Caco-2 (cell line): ENCODE measurements around the gene MED9. TPM values are rescaled to one million over a fixed set of nuclear protein-coding genes. Genes with fewer than 3 reads are reported as not detected.

ENCODE experiments used
- BruUV-seq: library from RNA; stranded (reverse); fragments of 400-500 nt; replicated peaks from 2 replicates; lab custom pipeline; 2021; lab: Mats Ljungman, UMichigan
- CTCF ChIA-PET: fragments of 300-600 bp; sonication (Branson Sonifier 250); formaldehyde crosslinking; loops from one replicate; lab custom pipeline; 2022; ENCODE audit warnings: antibody characterized with exemption; lab: Charles Lee
- POLR2A ChIA-PET: fragments of 300-600 bp; sonication (Branson Sonifier 250); formaldehyde crosslinking; loops from one replicate; lab custom pipeline; 2022; ENCODE audit warnings: antibody characterized with exemption; lab: Charles Lee
- DNase-seq, 2 experiments: peaks; one replicate each; pipeline versions ENCODE4 v3.0.0 to v3.0.0-alpha.2; 2020 to 2022
- H3K27me3 ChIP-seq: replicated peaks from 2 replicates; pipeline ENCODE4 v1.6.0; 2011; ENCODE audit warnings: low read length; ENCODE audit not compliant: control insufficient read depth, insufficient read depth
- H3K36me3 ChIP-seq: 2 replicates; pipeline ENCODE4 v1.5.1; 2011; ENCODE audit warnings: low read length; ENCODE audit not compliant: control insufficient read depth, insufficient read depth
- H3K4me1 ChIP-seq: fragments of 250-450 bp; sonication (Bioruptor Pico); 2 replicates; pipeline ENCODE4 v1.5.1; 2020; ENCODE audit warnings: mild to moderate bottlenecking
- H3K4me3 ChIP-seq: 2 replicates; pipeline ENCODE4 v1.5.1; 2011; ENCODE audit warnings: low read depth, mild to moderate bottlenecking, control low read depth, low read length
- H3K9me3 ChIP-seq: fragments of 250-450 bp; sonication (Bioruptor Pico); 2 replicates; pipeline ENCODE4 v1.5.1; 2020; ENCODE audit warnings: mild to moderate bottlenecking, moderate library complexity
- H3K27ac Mint-ChIP-seq: one replicate; pipeline ENCODE4 v1.8.0; 2022; ENCODE audit warnings: mixed read lengths; ENCODE audit not compliant: unreplicated experiment
- H3K27me3 Mint-ChIP-seq: one replicate; pipeline ENCODE4 v1.8.0; 2022; ENCODE audit warnings: mixed read lengths; ENCODE audit not compliant: insufficient read depth, unreplicated experiment
- H3K36me3 Mint-ChIP-seq: one replicate; pipeline ENCODE4 v1.8.0; 2022; ENCODE audit warnings: mild to moderate bottlenecking, mixed read lengths; ENCODE audit not compliant: insufficient read depth, unreplicated experiment
- H3K4me1 Mint-ChIP-seq: one replicate; pipeline ENCODE4 v1.8.0; 2022; ENCODE audit warnings: low read depth, mixed read lengths; ENCODE audit not compliant: unreplicated experiment
- H3K4me3 Mint-ChIP-seq: one replicate; pipeline ENCODE4 v1.8.0; 2022; ENCODE audit warnings: mild to moderate bottlenecking, moderate library complexity, mixed read lengths; ENCODE audit not compliant: unreplicated experiment
- H3K9me3 Mint-ChIP-seq: one replicate; pipeline ENCODE4 v1.8.0; 2022; ENCODE audit warnings: mixed read lengths; ENCODE audit not compliant: unreplicated experiment
- intact Hi-C: fragments of 100-400 bp; cut with micrococcal nuclease; formaldehyde crosslinking; loops from one replicate; pipeline ENCODE4 v1.10.0; 2022; ENCODE audit not compliant: unreplicated experiment
- total RNA-seq: library from RNA; stranded (reverse); gene quantifications from 2 replicates; pipeline ENCODE4 v1.2.3, GENCODE V29; 2022
- TF ChIP-seq, protein P1 (sequence below), 2 experiments: fragments of 200-600 bp in 1 of 2; IDR thresholded peaks; 1 replicate in 1 of 2; 2 replicates in 1 of 2; pipeline versions ENCODE4 v1.5.1 to v1.8.0; 2011 to 2022; ENCODE audit warnings: antibody characterized with exemption in 1 of 2, control low read depth in 1 of 2, inconsistent platforms in 1 of 2, low read depth in 1 of 2, low read length in 1 of 2, mild to moderate bottlenecking in 1 of 2, moderate library complexity in 1 of 2; ENCODE audit not compliant: insufficient read depth in 1 of 2, severe bottlenecking in 1 of 2, unreplicated experiment in 1 of 2

Gene MED9
- total RNA-seq, 1 experiment from 2014 or later, result 24.9 TPM

DNA sequence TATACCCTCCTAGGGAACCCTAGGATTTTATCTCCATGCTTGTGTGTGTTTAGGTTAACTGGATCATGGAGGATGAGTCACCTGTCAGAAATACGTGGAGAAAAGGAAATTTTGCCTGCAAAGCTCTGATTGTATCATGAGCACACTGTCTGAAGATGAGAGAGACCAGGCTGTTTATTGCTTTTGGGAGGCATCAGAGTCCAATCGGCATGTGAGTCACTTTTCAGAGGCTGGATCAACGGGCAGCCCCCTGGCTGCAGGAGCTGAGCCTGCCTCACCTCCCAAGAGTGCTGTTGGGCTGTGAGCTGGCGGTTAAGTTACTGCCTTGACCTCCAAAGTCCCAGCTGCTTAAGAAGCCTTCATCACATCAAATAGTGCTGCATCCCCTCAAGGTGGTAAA lies 41.5 kb upstream of the MED9 start:
- intact Hi-C loops, result loop anchor here (2.0 kb wide), 1 partner anchor 49 kb away; no protein-coding TSS in a partner anchor
- no peak overlapping the region for H3K4me3 ChIP-seq
- peaks cover 38% of the 10 kb centered on the region for H3K4me1 Mint-ChIP-seq

DNA sequence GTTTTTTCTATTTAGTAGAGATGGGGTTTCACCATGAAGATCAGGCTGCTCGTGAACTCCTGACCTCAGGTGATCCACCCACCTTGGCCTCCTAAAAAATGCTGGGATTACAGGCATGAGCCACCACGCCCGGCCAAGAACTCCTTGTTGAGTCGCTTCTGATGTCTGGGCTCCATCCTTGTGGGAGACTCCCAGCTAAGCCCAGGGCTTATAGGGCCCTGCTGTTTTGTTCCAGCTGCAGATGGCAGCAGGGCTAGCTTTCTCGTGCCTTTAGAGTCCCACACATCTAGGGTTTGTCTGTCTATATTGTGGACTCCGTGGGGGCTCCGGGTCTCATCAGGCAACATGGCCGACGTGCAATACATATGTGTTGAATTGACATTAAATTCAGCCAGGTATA lies 39.3 kb upstream of the MED9 start:
- POLR2A ChIA-PET, result interaction anchor here (0.9 kb wide), 1 partner anchor 59 kb away, joined by 3 read pairs; the partner anchor contains the start of gene RASD1
- intact Hi-C loops, result no loop called here

More for the DNA sequence above, 41.5 kb upstream of the MED9 start:
- peak overlapping the region; percentile 87 for H3K27ac Mint-ChIP-seq
- Histone ChIP-seq H3K9me3 (no peaks in the 10 kb centered on the region), H3K36me3 (no peaks in the 10 kb centered on the region), H3K4me1 (peaks cover 59% of the 10 kb centered on the region), H3K27me3 (no peaks in the 10 kb centered on the region)
- TF ChIP-seq, protein P1, sequence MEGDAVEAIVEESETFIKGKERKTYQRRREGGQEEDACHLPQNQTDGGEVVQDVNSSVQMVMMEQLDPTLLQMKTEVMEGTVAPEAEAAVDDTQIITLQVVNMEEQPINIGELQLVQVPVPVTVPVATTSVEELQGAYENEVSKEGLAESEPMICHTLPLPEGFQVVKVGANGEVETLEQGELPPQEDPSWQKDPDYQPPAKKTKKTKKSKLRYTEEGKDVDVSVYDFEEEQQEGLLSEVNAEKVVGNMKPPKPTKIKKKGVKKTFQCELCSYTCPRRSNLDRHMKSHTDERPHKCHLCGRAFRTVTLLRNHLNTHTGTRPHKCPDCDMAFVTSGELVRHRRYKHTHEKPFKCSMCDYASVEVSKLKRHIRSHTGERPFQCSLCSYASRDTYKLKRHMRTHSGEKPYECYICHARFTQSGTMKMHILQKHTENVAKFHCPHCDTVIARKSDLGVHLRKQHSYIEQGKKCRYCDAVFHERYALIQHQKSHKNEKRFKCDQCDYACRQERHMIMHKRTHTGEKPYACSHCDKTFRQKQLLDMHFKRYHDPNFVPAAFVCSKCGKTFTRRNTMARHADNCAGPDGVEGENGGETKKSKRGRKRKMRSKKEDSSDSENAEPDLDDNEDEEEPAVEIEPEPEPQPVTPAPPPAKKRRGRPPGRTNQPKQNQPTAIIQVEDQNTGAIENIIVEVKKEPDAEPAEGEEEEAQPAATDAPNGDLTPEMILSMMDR (IDR thresholded peaks at IDR 0.05; ENCODE audit: insufficient read depth in 1 of 2, low read depth in 1 of 2, low read length in 1 of 2, severe bottlenecking in 1 of 2, unreplicated experiment in 1 of 2), result peak in 1 of 2 experiments; percentile 74
- no peaks in the 10 kb centered on the region for H3K27me3 Mint-ChIP-seq
- ChIA-PET CTCF (interaction anchor here (1.0 to 2.3 kb wide), 10 partner anchors 8 to 247 kb away, joined by 3 to 10 read pairs (median 4); partner anchors contain the start of gene RASD1), POLR2A (interaction anchor here (0.9 to 1.0 kb wide), 2 partner anchors 17 to 59 kb away, joined by 3 read pairs; no protein-coding TSS in a partner anchor)
- no peaks in the 10 kb centered on the region for H3K9me3 Mint-ChIP-seq
- H3K4me3 Mint-ChIP-seq, result peak overlapping the region; percentile 0
- BruUV-seq, result no TSS peak
- H3K36me3 Mint-ChIP-seq, result no peaks in the 10 kb centered on the region
- peak; percentile 75 to 83 for DNase-seq

DNA sequence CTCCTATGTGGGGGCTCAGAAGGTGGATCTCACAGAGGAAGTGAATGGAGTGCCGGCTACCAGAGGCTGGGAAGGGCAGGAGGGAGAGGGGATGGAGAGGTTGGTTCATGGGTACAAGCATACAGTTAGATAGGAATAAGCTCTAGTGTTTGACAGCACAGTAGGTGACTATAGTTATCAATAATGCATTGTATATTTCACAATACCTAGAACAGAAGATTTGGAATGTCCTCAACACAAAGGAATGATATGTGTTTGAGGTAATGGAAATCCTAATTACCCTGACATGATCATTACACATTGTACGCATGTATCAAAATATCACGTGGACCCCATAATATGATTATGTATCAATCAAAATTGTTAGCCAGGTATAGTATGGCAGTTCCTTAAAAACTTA lies 38.9 kb upstream of the MED9 start:
- peaks cover 58% of the 10 kb centered on the region for H3K4me1 ChIP-seq
- intact Hi-C loops, result no loop called here
- Mint-ChIP-seq H3K36me3 (no peaks in the 10 kb centered on the region), H3K27me3 (no peaks in the 10 kb centered on the region), H3K4me3 (no peak overlapping the region), H3K9me3 (no peaks in the 10 kb centered on the region), H3K27ac (peak overlapping the region; percentile 33), H3K4me1 (peaks cover 38% of the 10 kb centered on the region)
- POLR2A ChIA-PET, result interaction anchor here (0.9 kb wide), 1 partner anchor 58 kb away, joined by 3 read pairs; the partner anchor contains the start of gene RASD1
- TF ChIP-seq, protein P1 (IDR thresholded peaks at IDR 0.05; ENCODE audit: insufficient read depth in 1 of 2, low read depth in 1 of 2, low read length in 1 of 2, severe bottlenecking in 1 of 2, unreplicated experiment in 1 of 2), result no peak
- H3K36me3 ChIP-seq, result no peaks in the 10 kb centered on the region
- DNase-seq, result no peak
- CTCF ChIA-PET, result no interaction called here
- H3K9me3 ChIP-seq, result no peaks in the 10 kb centered on the region
- no peaks in the 10 kb centered on the region for H3K27me3 ChIP-seq
- no peak overlapping the region for H3K4me3 ChIP-seq
- BruUV-seq, result no TSS peak

More for the DNA sequence above, 39.3 kb upstream of the MED9 start:
- CTCF ChIA-PET, result interaction anchor here (0.7 kb wide), 1 partner anchor 67 kb away, joined by 3 read pairs; no protein-coding TSS in a partner anchor
- no peaks in the 10 kb centered on the region for H3K27me3 Mint-ChIP-seq
- H3K36me3 ChIP-seq, result no peaks in the 10 kb centered on the region
- DNase-seq, result peak in 1 of 2 experiments; percentile 34
- no peak overlapping the region for H3K4me3 Mint-ChIP-seq
- no peak overlapping the region for H3K4me3 ChIP-seq
- BruUV-seq, result no TSS peak
- peaks cover 38% of the 10 kb centered on the region for H3K4me1 Mint-ChIP-seq
- TF ChIP-seq, protein P1 (IDR thresholded peaks at IDR 0.05; ENCODE audit: insufficient read depth in 1 of 2, low read depth in 1 of 2, low read length in 1 of 2, severe bottlenecking in 1 of 2, unreplicated experiment in 1 of 2), result no peak
- H3K36me3 Mint-ChIP-seq, result no peaks in the 10 kb centered on the region
- H3K27me3 ChIP-seq, result no peaks in the 10 kb centered on the region
- peak overlapping the region; percentile 33 for H3K27ac Mint-ChIP-seq
- H3K9me3 Mint-ChIP-seq, result no peaks in the 10 kb centered on the region
- peaks cover 58% of the 10 kb centered on the region for H3K4me1 ChIP-seq
- H3K9me3 ChIP-seq, result no peaks in the 10 kb centered on the region
